NT2/D1 (cell line): ENCODE measurements around the gene NFS1.

Source experiments
- YY1 ChIP-seq: IDR thresholded peaks from 2 replicates; pipeline ENCODE4 v1.6.1; 2011; ENCODE audit not compliant: insufficient read length, insufficient read depth
- ZNF274 ChIP-seq: IDR thresholded peaks from 2 replicates; pipeline ENCODE4 v1.6.1; 2011; ENCODE audit warnings: mild to moderate bottlenecking, low read depth, low read length

- no peak for TF ChIP-seq YY1
- TF ChIP-seq ZNF274, result no peak
Measured at GRCh38 chr20:35644806-35645205, 54.3 kb downstream of the NFS1 start.
